ENCODE measurements around the gene GAS6. TPM values are rescaled to one million over a fixed set of nuclear protein-coding genes. Genes with fewer than 3 reads are reported as not detected.

GAS6 gene
- total RNA-seq, 1 experiment from 2014 or later, result 20.9 TPM

GRCh38 chr13:113865427-113865826 is 1.6 kb upstream of the GAS6 start:
- H3K4me3 ChIP-seq (ENCODE audit: low read length), result no peak overlapping the region
- POLR2A ChIA-PET (ENCODE audit: unreplicated experiment), result no interaction called here
- DNase-seq (no peak), ATAC-seq (no peak)
- no peaks in the 10 kb centered on the region for H3K9me3 ChIP-seq (ENCODE audit: low read length)
- no peaks in the 10 kb centered on the region for H3K36me3 ChIP-seq (ENCODE audit: low read depth, low read length)
- BruUV-seq (replicated peaks), result no TSS peak
- no peaks in the 10 kb centered on the region for H3K27me3 ChIP-seq (ENCODE audit: low read length)
- no peaks in the 10 kb centered on the region for H3F3A ChIP-seq (ENCODE audit: low read length, unreplicated experiment)
- no peak overlapping the region for H3K27ac ChIP-seq (ENCODE audit: low read length)
- intact Hi-C loops (cut with micrococcal nuclease), result no loop called here
- H2AFZ ChIP-seq (ENCODE audit: low read length), result no peak overlapping the region
- no peaks in the 10 kb centered on the region for H4K20me1 ChIP-seq (ENCODE audit: low read length)
- CTCF ChIA-PET, result interaction anchor here (0.6 kb wide), 1 partner anchor 30 kb away, joined by 3 read pairs; no protein-coding TSS in a partner anchor
- H3K4me2 ChIP-seq (ENCODE audit: low read length), result no peak overlapping the region
- peaks cover 4% of the 10 kb centered on the region; the same call in 1 of the 2 replicates for H3K4me1 ChIP-seq (ENCODE audit: insufficient read depth, low read length)
- H3K9ac ChIP-seq (ENCODE audit: low read length), result no peak overlapping the region
- TF ChIP-seq EZH2phosphoT487 (IDR thresholded peaks at IDR 0.05; ENCODE audit: borderline replicate concordance, low read length), result no peak
- TF ChIP-seq, protein P1, sequence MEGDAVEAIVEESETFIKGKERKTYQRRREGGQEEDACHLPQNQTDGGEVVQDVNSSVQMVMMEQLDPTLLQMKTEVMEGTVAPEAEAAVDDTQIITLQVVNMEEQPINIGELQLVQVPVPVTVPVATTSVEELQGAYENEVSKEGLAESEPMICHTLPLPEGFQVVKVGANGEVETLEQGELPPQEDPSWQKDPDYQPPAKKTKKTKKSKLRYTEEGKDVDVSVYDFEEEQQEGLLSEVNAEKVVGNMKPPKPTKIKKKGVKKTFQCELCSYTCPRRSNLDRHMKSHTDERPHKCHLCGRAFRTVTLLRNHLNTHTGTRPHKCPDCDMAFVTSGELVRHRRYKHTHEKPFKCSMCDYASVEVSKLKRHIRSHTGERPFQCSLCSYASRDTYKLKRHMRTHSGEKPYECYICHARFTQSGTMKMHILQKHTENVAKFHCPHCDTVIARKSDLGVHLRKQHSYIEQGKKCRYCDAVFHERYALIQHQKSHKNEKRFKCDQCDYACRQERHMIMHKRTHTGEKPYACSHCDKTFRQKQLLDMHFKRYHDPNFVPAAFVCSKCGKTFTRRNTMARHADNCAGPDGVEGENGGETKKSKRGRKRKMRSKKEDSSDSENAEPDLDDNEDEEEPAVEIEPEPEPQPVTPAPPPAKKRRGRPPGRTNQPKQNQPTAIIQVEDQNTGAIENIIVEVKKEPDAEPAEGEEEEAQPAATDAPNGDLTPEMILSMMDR (conservative IDR thresholded peaks at IDR 0.05; ENCODE audit: low read depth, low read length), result no peak
- no peak for TF ChIP-seq EZH2 (IDR thresholded peaks at IDR 0.05; ENCODE audit: low read length, unreplicated experiment)
- no peaks in the 10 kb centered on the region for H3K9me2 ChIP-seq (replicated peaks; ENCODE audit: low read length)
- peaks cover 38% of the 10 kb centered on the region for H3K79me2 ChIP-seq (ENCODE audit: low read length)

- Histone ChIP-seq H4K20me1 (ENCODE audit: low read length) (no peaks in the 10 kb centered on the region), H3K27me3 (ENCODE audit: low read length) (no peaks in the 10 kb centered on the region), H3K9ac (ENCODE audit: low read length) (peak overlapping the region; percentile 52), H3K9me3 (ENCODE audit: low read length) (no peaks in the 10 kb centered on the region), H3K79me2 (ENCODE audit: low read length) (peaks cover 49% of the 10 kb centered on the region), H3K4me1 (ENCODE audit: insufficient read depth, low read length) (peaks cover 4% of the 10 kb centered on the region; the same call in 1 of the 2 replicates), H3K36me3 (ENCODE audit: low read depth, low read length) (no peaks in the 10 kb centered on the region), H3K4me3 (ENCODE audit: low read length) (peak overlapping the region; percentile 98), H3K4me2 (ENCODE audit: low read length) (peak overlapping the region; percentile 96), H3K9me2 (replicated peaks; ENCODE audit: low read length) (no peaks in the 10 kb centered on the region), H3K27ac (ENCODE audit: low read length) (no peak overlapping the region), H2AFZ (ENCODE audit: low read length) (peak overlapping the region; percentile 97), H3F3A (ENCODE audit: low read length, unreplicated experiment) (no peaks in the 10 kb centered on the region)
- ATAC-seq (peak; percentile 6), DNase-seq (no peak)
- BruUV-seq (replicated peaks), result TSS peak; percentile 95
- POLR2A ChIA-PET (ENCODE audit: unreplicated experiment), result no interaction called here
- no peak for TF ChIP-seq EZH2phosphoT487 (IDR thresholded peaks at IDR 0.05; ENCODE audit: borderline replicate concordance, low read length)
- TF ChIP-seq EZH2 (IDR thresholded peaks at IDR 0.05; ENCODE audit: low read length, unreplicated experiment), result no peak
- TF ChIP-seq, protein P1 (conservative IDR thresholded peaks at IDR 0.05; ENCODE audit: low read depth, low read length), result no peak
- CTCF ChIA-PET, result no interaction called here
- intact Hi-C loops (cut with micrococcal nuclease), result loop anchor here (5.0 kb wide), 2 partner anchors 33 to 42 kb away; no protein-coding TSS in a partner anchor
These were observed 506 bp upstream of the GAS6 start for GRCh38 chr13:113864273-113864890.

- no peaks in the 10 kb centered on the region for H3F3A ChIP-seq (ENCODE audit: low read length, unreplicated experiment)
- peak overlapping the region; percentile 79 for H3K4me2 ChIP-seq (ENCODE audit: low read length)
- no peaks in the 10 kb centered on the region for H3K27me3 ChIP-seq (ENCODE audit: low read length)
- H3K27ac ChIP-seq (ENCODE audit: low read length), result no peak overlapping the region
- H3K9me3 ChIP-seq (ENCODE audit: low read length), result no peaks in the 10 kb centered on the region
- no peak for DNase-seq
- peaks cover 4% of the 10 kb centered on the region; the same call in 1 of the 2 replicates for H3K4me1 ChIP-seq (ENCODE audit: insufficient read depth, low read length)
- intact Hi-C loops (cut with micrococcal nuclease), result loop anchor here (5.0 kb wide), 2 partner anchors 34 to 41 kb away; no protein-coding TSS in a partner anchor
- POLR2A ChIA-PET (ENCODE audit: unreplicated experiment), result no interaction called here
- H3K4me3 ChIP-seq (ENCODE audit: low read length), result peak overlapping the region; percentile 66
- BruUV-seq (replicated peaks), result no TSS peak
- H3K36me3 ChIP-seq (ENCODE audit: low read depth, low read length), result no peaks in the 10 kb centered on the region
- no peak overlapping the region for H3K9ac ChIP-seq (ENCODE audit: low read length)
- CTCF ChIA-PET, result no interaction called here
- H3K79me2 ChIP-seq (ENCODE audit: low read length), result peaks cover 62% of the 10 kb centered on the region
- TF ChIP-seq EZH2 (IDR thresholded peaks at IDR 0.05; ENCODE audit: low read length, unreplicated experiment) (no peak), EZH2phosphoT487 (IDR thresholded peaks at IDR 0.05; ENCODE audit: borderline replicate concordance, low read length) (no peak)
- TF ChIP-seq, protein P1 (conservative IDR thresholded peaks at IDR 0.05; ENCODE audit: low read depth, low read length), result no peak
- no peaks in the 10 kb centered on the region for H4K20me1 ChIP-seq (ENCODE audit: low read length)
- H2AFZ ChIP-seq (ENCODE audit: low read length), result no peak overlapping the region
- no peaks in the 10 kb centered on the region for H3K9me2 ChIP-seq (replicated peaks; ENCODE audit: low read length)
- ATAC-seq, result no peak
These were observed 849 bp downstream of the GAS6 start for GRCh38 chr13:113862931-113863523.
